SK-N-SH treated with all-trans-retinoic acid at 6 μM for 48 hours (cell line): Measurements from ENCODE around the gene CDC42BPB.

ENCODE experiments used
- ATAC-seq: fragments of 200-7000 bp; cut with Tn5 transposase; 3 replicates; pipeline ENCODE4 v1.9.1; 2020; ENCODE audit warnings: mild to moderate bottlenecking, moderate library complexity
- ARNTL ChIP-seq: fragments of 450-650 bp; formaldehyde crosslinking; IDR thresholded peaks from 2 replicates; pipeline ENCODE4 v1.5.0; 2020; ENCODE audit warnings: low read depth, mild to moderate bottlenecking, moderate library complexity, borderline replicate concordance
- GLIS3 ChIP-seq: fragments of 250-450 bp; sonication (Bioruptor Pico); IDR thresholded peaks from 2 replicates; pipeline ENCODE4 v1.5.0; 2020; ENCODE audit warnings: mild to moderate bottlenecking, moderate library complexity
- ISL1 ChIP-seq: fragments of 250-450 bp; sonication (Bioruptor Pico); IDR thresholded peaks from 2 replicates; pipeline ENCODE4 v2.1.2; 2022; ENCODE audit warnings: mild to moderate bottlenecking, moderate library complexity
- PPARA ChIP-seq: fragments of 250-450 bp; sonication (Bioruptor Pico); IDR thresholded peaks from 2 replicates; pipeline ENCODE4 v1.5.0; 2020; ENCODE audit warnings: mild to moderate bottlenecking, borderline replicate concordance
- RARB ChIP-seq: fragments of 250-450 bp; sonication (Bioruptor Pico); IDR thresholded peaks from 2 replicates; pipeline ENCODE4 v1.8.0; 2021; ENCODE audit warnings: mild to moderate bottlenecking, moderate library complexity
- TOX ChIP-seq: fragments of 250-450 bp; sonication (Bioruptor Pico); IDR thresholded peaks from 2 replicates; pipeline ENCODE4 v1.8.0; 2021; ENCODE audit warnings: mild to moderate bottlenecking, moderate library complexity, borderline replicate concordance
- ZFP3 ChIP-seq: fragments of 250-450 bp; sonication (Bioruptor Pico); IDR thresholded peaks from 2 replicates; pipeline ENCODE4 v1.5.0; 2020; ENCODE audit warnings: mild to moderate bottlenecking, moderate library complexity
- ZNF8 ChIP-seq: fragments of 450-650 bp; formaldehyde crosslinking; IDR thresholded peaks from 2 replicates; pipeline ENCODE4 v1.5.0; 2020; ENCODE audit warnings: mild to moderate bottlenecking, moderate library complexity
- TF ChIP-seq, protein P1 (sequence below): fragments of 250-450 bp; sonication (Bioruptor Pico); IDR thresholded peaks from 2 replicates; pipeline ENCODE4 v1.5.0; 2020; ENCODE audit warnings: mild to moderate bottlenecking, moderate library complexity
- TF ChIP-seq, protein P2 (sequence below): fragments of 250-450 bp; sonication (Bioruptor Pico); IDR thresholded peaks from 2 replicates; pipeline ENCODE4 v1.5.1; 2021; ENCODE audit warnings: mild to moderate bottlenecking, moderate library complexity
- TF ChIP-seq, protein P3 (sequence below): fragments of 250-450 bp; sonication (Bioruptor Pico); IDR thresholded peaks from 2 replicates; pipeline ENCODE4 v1.8.0; 2021; ENCODE audit warnings: low read depth, mild to moderate bottlenecking, moderate library complexity, borderline replicate concordance

Gene CDC42BPB

GRCh38 chr14:102930138-102930752 lies 127.1 kb downstream of the CDC42BPB start (continued):
- TF ChIP-seq, protein P1, sequence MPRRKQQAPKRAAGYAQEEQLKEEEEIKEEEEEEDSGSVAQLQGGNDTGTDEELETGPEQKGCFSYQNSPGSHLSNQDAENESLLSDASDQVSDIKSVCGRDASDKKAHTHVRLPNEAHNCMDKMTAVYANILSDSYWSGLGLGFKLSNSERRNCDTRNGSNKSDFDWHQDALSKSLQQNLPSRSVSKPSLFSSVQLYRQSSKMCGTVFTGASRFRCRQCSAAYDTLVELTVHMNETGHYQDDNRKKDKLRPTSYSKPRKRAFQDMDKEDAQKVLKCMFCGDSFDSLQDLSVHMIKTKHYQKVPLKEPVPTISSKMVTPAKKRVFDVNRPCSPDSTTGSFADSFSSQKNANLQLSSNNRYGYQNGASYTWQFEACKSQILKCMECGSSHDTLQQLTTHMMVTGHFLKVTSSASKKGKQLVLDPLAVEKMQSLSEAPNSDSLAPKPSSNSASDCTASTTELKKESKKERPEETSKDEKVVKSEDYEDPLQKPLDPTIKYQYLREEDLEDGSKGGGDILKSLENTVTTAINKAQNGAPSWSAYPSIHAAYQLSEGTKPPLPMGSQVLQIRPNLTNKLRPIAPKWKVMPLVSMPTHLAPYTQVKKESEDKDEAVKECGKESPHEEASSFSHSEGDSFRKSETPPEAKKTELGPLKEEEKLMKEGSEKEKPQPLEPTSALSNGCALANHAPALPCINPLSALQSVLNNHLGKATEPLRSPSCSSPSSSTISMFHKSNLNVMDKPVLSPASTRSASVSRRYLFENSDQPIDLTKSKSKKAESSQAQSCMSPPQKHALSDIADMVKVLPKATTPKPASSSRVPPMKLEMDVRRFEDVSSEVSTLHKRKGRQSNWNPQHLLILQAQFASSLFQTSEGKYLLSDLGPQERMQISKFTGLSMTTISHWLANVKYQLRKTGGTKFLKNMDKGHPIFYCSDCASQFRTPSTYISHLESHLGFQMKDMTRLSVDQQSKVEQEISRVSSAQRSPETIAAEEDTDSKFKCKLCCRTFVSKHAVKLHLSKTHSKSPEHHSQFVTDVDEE (CRISPR knock-in tag): no peak
- TF ChIP-seq, protein P2, sequence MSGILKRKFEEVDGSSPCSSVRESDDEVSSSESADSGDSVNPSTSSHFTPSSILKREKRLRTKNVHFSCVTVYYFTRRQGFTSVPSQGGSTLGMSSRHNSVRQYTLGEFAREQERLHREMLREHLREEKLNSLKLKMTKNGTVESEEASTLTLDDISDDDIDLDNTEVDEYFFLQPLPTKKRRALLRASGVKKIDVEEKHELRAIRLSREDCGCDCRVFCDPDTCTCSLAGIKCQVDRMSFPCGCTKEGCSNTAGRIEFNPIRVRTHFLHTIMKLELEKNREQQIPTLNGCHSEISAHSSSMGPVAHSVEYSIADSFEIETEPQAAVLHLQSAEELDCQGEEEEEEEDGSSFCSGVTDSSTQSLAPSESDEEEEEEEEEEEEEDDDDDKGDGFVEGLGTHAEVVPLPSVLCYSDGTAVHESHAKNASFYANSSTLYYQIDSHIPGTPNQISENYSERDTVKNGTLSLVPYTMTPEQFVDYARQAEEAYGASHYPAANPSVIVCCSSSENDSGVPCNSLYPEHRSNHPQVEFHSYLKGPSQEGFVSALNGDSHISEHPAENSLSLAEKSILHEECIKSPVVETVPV (CRISPR knock-in tag): no peak
- TF ChIP-seq ZFP3 (no peak), TOX (CRISPR knock-in tag) (no peak), RARB (no peak)

- TF ChIP-seq ISL1 (CRISPR knock-in tag): no peak
- TF ChIP-seq ARNTL (CRISPR knock-in tag): no peak
- TF ChIP-seq, protein P3, sequence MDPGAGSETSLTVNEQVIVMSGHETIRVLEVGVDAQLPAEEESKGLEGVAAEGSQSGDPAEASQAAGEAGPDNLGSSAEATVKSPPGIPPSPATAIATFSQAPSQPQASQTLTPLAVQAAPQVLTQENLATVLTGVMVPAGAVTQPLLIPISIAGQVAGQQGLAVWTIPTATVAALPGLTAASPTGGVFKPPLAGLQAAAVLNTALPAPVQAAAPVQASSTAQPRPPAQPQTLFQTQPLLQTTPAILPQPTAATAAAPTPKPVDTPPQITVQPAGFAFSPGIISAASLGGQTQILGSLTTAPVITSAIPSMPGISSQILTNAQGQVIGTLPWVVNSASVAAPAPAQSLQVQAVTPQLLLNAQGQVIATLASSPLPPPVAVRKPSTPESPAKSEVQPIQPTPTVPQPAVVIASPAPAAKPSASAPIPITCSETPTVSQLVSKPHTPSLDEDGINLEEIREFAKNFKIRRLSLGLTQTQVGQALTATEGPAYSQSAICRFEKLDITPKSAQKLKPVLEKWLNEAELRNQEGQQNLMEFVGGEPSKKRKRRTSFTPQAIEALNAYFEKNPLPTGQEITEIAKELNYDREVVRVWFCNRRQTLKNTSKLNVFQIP (CRISPR knock-in tag): no peak
- no peak for TF ChIP-seq RARB
- TF ChIP-seq, protein P1 (CRISPR knock-in tag): no peak
- ATAC-seq: peak; percentile 15
These were observed 127.9 kb downstream of the CDC42BPB start for GRCh38 chr14:102929241-102930137.

- no peak for ATAC-seq
- TF ChIP-seq, protein P2 (CRISPR knock-in tag): no peak
- TF ChIP-seq ZNF8 (CRISPR knock-in tag) (no peak), GLIS3 (CRISPR knock-in tag) (no peak), PPARA (no peak)
- TF ChIP-seq, protein P1 (CRISPR knock-in tag): no peak
These were observed 128.7 kb downstream of the CDC42BPB start for GRCh38 chr14:102928412-102929240.
